H1 (cell line): ENCODE results near the gene CNR2. TPM values are rescaled to one million over a fixed set of nuclear protein-coding genes. Genes with fewer than 3 reads are reported as not detected.

ENCODE experiments used
- CTCF ChIA-PET: fragments of 300-600 bp; sonication (Branson Sonifier 250); formaldehyde crosslinking; loops from one replicate; lab custom pipeline; 2021; ENCODE audit not compliant: partially characterized antibody; lab: Charles Lee
- POLR2A ChIA-PET: fragments of 300-600 bp; sonication (Branson Sonifier 250); formaldehyde crosslinking; loops from one replicate; lab custom pipeline; 2021; ENCODE audit warnings: inconsistent platforms; ENCODE audit not compliant: partially characterized antibody; lab: Charles Lee
- DNase-seq, 2 experiments: peaks; one replicate each; pipeline versions ENCODE4 v3.0.0 to v3.0.0-alpha.2; 2010 to 2022; ENCODE audit warnings: low spot score in 2 of 2, low read depth in 1 of 2, mixed read lengths in 1 of 2
- FAIRE-seq: peaks from 2 replicates; lab custom pipeline; 2011; peaks lifted over from hg19 to GRCh38; lab: Jason Lieb, UNC
- H2AFZ ChIP-seq: 2 replicates; pipeline ENCODE4 v1.8.1; 2012; ENCODE audit warnings: low read length, inconsistent platforms
- H2AK5ac ChIP-seq: 2 replicates; pipeline ENCODE4 v1.6.1; 2013; ENCODE audit warnings: low read depth, low read length
- H2BK120ac ChIP-seq: replicated peaks from 2 replicates; pipeline ENCODE3; 2013; ENCODE audit warnings: low read depth, low read length, inconsistent platforms
- H2BK12ac ChIP-seq: 2 replicates; pipeline ENCODE4 v1.6.1; 2013; ENCODE audit warnings: low read depth, low read length
- H2BK15ac ChIP-seq: 2 replicates; pipeline ENCODE4 v1.6.1; 2013; ENCODE audit warnings: low read length
- H2BK20ac ChIP-seq: 2 replicates; pipeline ENCODE4 v1.6.1; 2013; ENCODE audit warnings: low read length
- H2BK5ac ChIP-seq: 2 replicates; pipeline ENCODE4 v1.6.1; 2013; ENCODE audit warnings: low read depth, low read length
- H3K14ac ChIP-seq: 2 replicates; pipeline ENCODE4 v1.6.1; 2013; ENCODE audit warnings: inconsistent platforms; ENCODE audit not compliant: insufficient read length
- H3K18ac ChIP-seq: 2 replicates; pipeline ENCODE4 v1.6.1; 2013; ENCODE audit warnings: low read length; ENCODE audit errors: extremely low read depth
- H3K23ac ChIP-seq: 2 replicates; pipeline ENCODE4 v1.6.1; 2013; ENCODE audit warnings: inconsistent platforms; ENCODE audit not compliant: insufficient read length
- H3K23me2 ChIP-seq: 2 replicates; pipeline ENCODE4 v1.6.1; 2013; ENCODE audit warnings: low read depth, low read length
- H3K27ac ChIP-seq: 2 replicates; pipeline ENCODE4 v1.6.1; 2011; ENCODE audit warnings: low read depth, low read length, inconsistent platforms
- H3K27me3 ChIP-seq, 4 experiments: replicated peaks in 1 of 4; 1 replicate in 1 of 4; 2 replicates in 3 of 4; pipeline versions ENCODE4 v1.6.1 to v1.8.1; 2011 to 2013; ENCODE audit warnings: low read length in 3 of 4, mild to moderate bottlenecking in 3 of 4, inconsistent platforms in 2 of 4, mixed read lengths in 2 of 4, moderate library complexity in 1 of 4; ENCODE audit not compliant: control insufficient read depth in 3 of 4, insufficient read depth in 3 of 4; ENCODE audit errors: extremely low read depth in 1 of 4
- H3K36me3 ChIP-seq, 4 experiments: 2 replicates each; pipeline versions ENCODE4 v1.6.1 to v1.8.1; 2011 to 2013; ENCODE audit warnings: mild to moderate bottlenecking in 4 of 4, low read length in 3 of 4, moderate library complexity in 2 of 4, control low read depth in 1 of 4, inconsistent platforms in 1 of 4; ENCODE audit not compliant: insufficient read depth in 4 of 4, control insufficient read depth in 2 of 4
- H3K4ac ChIP-seq: replicated peaks from 2 replicates; pipeline ENCODE3; 2013; ENCODE audit warnings: low read length, low read depth, mixed read lengths, inconsistent platforms; ENCODE audit not compliant: insufficient read length
- H3K4me1 ChIP-seq, 4 experiments: replicated peaks in 1 of 4; 1 replicate in 1 of 4; 2 replicates in 3 of 4; pipeline versions ENCODE4 v1.6.1 to v1.8.1; 2011 to 2013; ENCODE audit warnings: low read length in 3 of 4, inconsistent platforms in 2 of 4, mixed read lengths in 1 of 4; ENCODE audit not compliant: insufficient read depth in 4 of 4, control insufficient read depth in 3 of 4
- H3K4me2 ChIP-seq, 2 experiments: 2 replicates each; pipeline versions ENCODE4 v1.6.1 to v1.8.1; 2011 to 2013; ENCODE audit warnings: low read depth in 2 of 2, low read length in 2 of 2, control low read depth in 1 of 2, inconsistent platforms in 1 of 2, mild to moderate bottlenecking in 1 of 2; ENCODE audit not compliant: insufficient read depth in 1 of 2
- H3K4me3 ChIP-seq, 4 experiments: fragments of 200-600, 300-600 bp in 1 of 4; sonication (generic), shearing (Covaris generic), sonication (Bioruptor Twin) in 1 of 4; 2 replicates each; pipeline versions ENCODE4 v1.5.1 to v1.8.1; 2011 to 2016; ENCODE audit warnings: low read length in 4 of 4, low read depth in 3 of 4, control low read depth in 2 of 4, inconsistent platforms in 2 of 4, mild to moderate bottlenecking in 2 of 4, mixed read lengths in 1 of 4, moderate library complexity in 1 of 4; ENCODE audit not compliant: insufficient read depth in 2 of 4; ENCODE audit errors: extremely low read depth in 1 of 4
- H3K56ac ChIP-seq: replicated peaks from 2 replicates; pipeline ENCODE3; 2013; ENCODE audit warnings: low read depth, mild to moderate bottlenecking, mixed read lengths, low read length, inconsistent platforms; ENCODE audit not compliant: insufficient read length
- H3K79me1 ChIP-seq: 2 replicates; pipeline ENCODE4 v1.6.1; 2013; ENCODE audit warnings: low read depth, low read length, control low read depth
- H3K79me2 ChIP-seq, 2 experiments: 2 replicates each; pipeline versions ENCODE4 v1.6.1 to v1.8.1; 2012 to 2013; ENCODE audit warnings: low read length in 2 of 2, mild to moderate bottlenecking in 2 of 2, inconsistent platforms in 1 of 2; ENCODE audit not compliant: insufficient read depth in 2 of 2, control insufficient read depth in 1 of 2
- H3K9ac ChIP-seq, 4 experiments: replicated peaks in 1 of 4; 1 replicate in 1 of 4; 2 replicates in 3 of 4; pipeline versions ENCODE4 v1.6.1 to v1.8.1; 2011 to 2013; ENCODE audit warnings: low read depth in 3 of 4, low read length in 3 of 4, control low read depth in 2 of 4, mild to moderate bottlenecking in 2 of 4, moderate library complexity in 2 of 4, inconsistent platforms in 1 of 4; ENCODE audit errors: extremely low read depth in 1 of 4
- H3K9me3 ChIP-seq, 2 experiments: 2 replicates each; pipeline versions ENCODE4 v1.6.1 to v1.8.1; 2012 to 2013; ENCODE audit warnings: mild to moderate bottlenecking in 2 of 2, moderate library complexity in 2 of 2, control low read depth in 1 of 2, inconsistent platforms in 1 of 2, low read depth in 1 of 2, low read length in 1 of 2, mixed read lengths in 1 of 2; ENCODE audit not compliant: insufficient read depth in 2 of 2
- H4K20me1 ChIP-seq, 2 experiments: replicated peaks in 1 of 2; 2 replicates each; pipeline versions ENCODE3 to v1.8.1; 2011 to 2013; ENCODE audit warnings: inconsistent platforms in 2 of 2, low read length in 2 of 2, mild to moderate bottlenecking in 1 of 2; ENCODE audit not compliant: insufficient read depth in 2 of 2, control insufficient read depth in 1 of 2
- H4K5ac ChIP-seq: 2 replicates; pipeline ENCODE4 v1.6.1; 2013; ENCODE audit warnings: low read length, low read depth, mixed read lengths, inconsistent platforms; ENCODE audit not compliant: insufficient read length
- H4K8ac ChIP-seq: 2 replicates; pipeline ENCODE4 v1.8.0; 2013; ENCODE audit warnings: mild to moderate bottlenecking, moderate library complexity, low read length, inconsistent platforms; ENCODE audit not compliant: insufficient read depth; ENCODE audit errors: extremely low read depth
- H4K91ac ChIP-seq: replicated peaks from 2 replicates; pipeline ENCODE3; 2013; ENCODE audit warnings: low read length, mixed read lengths, inconsistent platforms; ENCODE audit not compliant: insufficient read length
- CBX5 ChIP-seq: fragments of 300-800, 300-1000 bp; sonication (generic); IDR thresholded peaks from 2 replicates; pipeline ENCODE4 v1.7.1; 2016; ENCODE audit warnings: antibody characterized with exemption, low read length, low read depth
- EGR1 ChIP-seq: IDR thresholded peaks from 2 replicates; pipeline ENCODE4 v1.6.1; 2011; ENCODE audit warnings: low read depth, low read length, borderline replicate concordance
- FOSL1 ChIP-seq: IDR thresholded peaks from 2 replicates; pipeline ENCODE4 v1.6.1; 2011; ENCODE audit warnings: mild to moderate bottlenecking, low read depth, low read length, moderate library complexity; ENCODE audit not compliant: insufficient read depth
- HDAC2 ChIP-seq, 2 experiments: fragments of 300-600 bp in 1 of 2; sonication (generic) in 1 of 2; IDR thresholded peaks; 2 replicates each; pipeline ENCODE4 v1.6.1; 2011 to 2012; ENCODE audit warnings: low read depth in 2 of 2, low read length in 2 of 2, mild to moderate bottlenecking in 2 of 2, moderate library complexity in 2 of 2, borderline replicate concordance in 1 of 2, inconsistent platforms in 1 of 2
- HDAC6 ChIP-seq: IDR thresholded peaks from one replicate; pipeline ENCODE4 v1.7.1; 2012; ENCODE audit warnings: low read depth, mild to moderate bottlenecking, inconsistent platforms, low read length, moderate library complexity
- RNF2 ChIP-seq: fragments of 200-900, 300-1000 bp; sonication (generic); IDR thresholded peaks from 2 replicates; pipeline ENCODE4 v1.7.1; 2016; ENCODE audit warnings: borderline replicate concordance, low read depth, mild to moderate bottlenecking, antibody characterized with exemption, low read length; ENCODE audit not compliant: poor library complexity, severe bottlenecking; ENCODE audit errors: missing control alignments
- SIN3A ChIP-seq, 2 experiments: IDR thresholded peaks in 1 of 2; conservative IDR thresholded peaks in 1 of 2; 2 replicates each; pipeline ENCODE4 v1.6.1; 2011 to 2012; ENCODE audit warnings: low read length in 2 of 2, improper control_type of control experiment in 1 of 2, low read depth in 1 of 2, mild to moderate bottlenecking in 1 of 2
- SIX5 ChIP-seq: IDR thresholded peaks from 2 replicates; pipeline ENCODE4 v1.6.1; 2011; ENCODE audit warnings: mild to moderate bottlenecking, low read depth, low read length
- WGBS, 2 experiments: shearing (Covaris generic) in 1 of 2; methylation state at CpG; one replicate each; pipeline versions ENCODE4 v1.1.6 to v1.1.7; 2013 to 2015; ENCODE audit warnings: low lambda C conversion rate in 2 of 2, mixed read lengths in 2 of 2, inconsistent platforms in 1 of 2, low coverage in 1 of 2, missing lambda C conversion rate in 1 of 2; ENCODE audit not compliant: insufficient replicate concordance in 2 of 2, insufficient coverage in 1 of 2, insufficient read length in 1 of 2; ENCODE audit errors: extremely low coverage in 1 of 2, missing lambda C conversion rate in 1 of 2; 5-methylcytosine and 5-hydroxymethylcytosine counted together
- polyA plus RNA-seq, 7 experiments: library from polyadenylated mRNA; depleted of rRNA in 3 of 7; stranded (reverse) in 5 of 7; unstranded in 2 of 7; fragments of >200 nt in 5 of 7; fragments of 200-250 nt in 2 of 7; gene quantifications; 1 replicate in 5 of 7; 2 replicates in 1 of 7; 4 replicates in 1 of 7; pipeline versions ENCODE4 v1.2.1 to v1.2.3, GENCODE V29; 2011 to 2013; ENCODE audit warnings: missing spikeins in 2 of 7, mixed read lengths in 2 of 7
- total RNA-seq: library from RNA; stranded (reverse); fragmentation: NEBNext Ultra II Directional; extraction: Animal tissue kit (Norgen Biotek cat#: 25700); gene quantifications from 2 replicates; pipeline ENCODE4 v1.2.1, GENCODE V29; 2021
- TF ChIP-seq, protein P1 (sequence below), 3 experiments: IDR thresholded peaks; 1 replicate in 2 of 3; 2 replicates in 1 of 3; pipeline versions ENCODE4 v1.5.1 to v1.6.1; 2011; ENCODE audit warnings: low read length in 3 of 3, mild to moderate bottlenecking in 3 of 3, inconsistent platforms in 2 of 3, low read depth in 1 of 3, moderate library complexity in 1 of 3; ENCODE audit not compliant: insufficient read depth in 1 of 3; ENCODE audit errors: control extremely low read depth in 1 of 3

Gene CNR2
- total and polyA plus RNA-seq, 2 of the 8 experiments (the other 6 are each of a cell fraction or from before 2014, with no cell fraction given) = not detected

DNA sequence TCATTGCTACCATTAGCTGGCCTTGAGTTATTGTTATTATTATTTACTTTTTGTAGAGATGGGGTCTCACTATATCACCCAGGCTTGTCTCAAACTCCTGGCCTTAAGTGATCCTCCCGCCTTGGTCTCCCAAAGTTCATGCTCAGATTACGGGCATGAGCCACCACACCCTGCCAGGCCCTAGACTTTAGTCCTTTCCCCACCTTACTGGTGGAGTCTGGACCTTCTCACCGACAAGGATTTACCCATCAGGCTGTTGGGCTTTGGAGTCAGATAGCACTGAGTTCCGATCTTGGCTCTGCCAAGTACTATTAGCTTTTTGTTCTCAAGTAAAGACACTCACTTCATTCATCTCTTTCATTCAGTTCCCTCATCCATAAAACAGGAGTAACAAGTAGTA lies 17.2 kb downstream of the CNR2 start:
- 0 out of 7 replicates have a peak, but pooled peaks cover 0 to 2% (median 0%) of the 10 kb centered on the region in 4 experiments for H3K4me1 ChIP-seq
- H2AFZ ChIP-seq = no peak overlapping the region
- TF ChIP-seq SIN3A (conservative IDR thresholded peaks at IDR 0.05 in 1 of 2, IDR thresholded peaks at IDR 0.05 in 1 of 2; ENCODE audit: low read depth in 1 of 2, low read length in 2 of 2) (no peak), FOSL1 (no peak), HDAC2 (IDR thresholded peaks at IDR 0.05; ENCODE audit: borderline replicate concordance in 1 of 2, low read depth in 2 of 2, low read length in 2 of 2) (no peak), SIX5 (no peak), EGR1 (no peak), HDAC6 (no peak), RNF2 (no peak), CBX5 (no peak)
- TF ChIP-seq, protein P1, sequence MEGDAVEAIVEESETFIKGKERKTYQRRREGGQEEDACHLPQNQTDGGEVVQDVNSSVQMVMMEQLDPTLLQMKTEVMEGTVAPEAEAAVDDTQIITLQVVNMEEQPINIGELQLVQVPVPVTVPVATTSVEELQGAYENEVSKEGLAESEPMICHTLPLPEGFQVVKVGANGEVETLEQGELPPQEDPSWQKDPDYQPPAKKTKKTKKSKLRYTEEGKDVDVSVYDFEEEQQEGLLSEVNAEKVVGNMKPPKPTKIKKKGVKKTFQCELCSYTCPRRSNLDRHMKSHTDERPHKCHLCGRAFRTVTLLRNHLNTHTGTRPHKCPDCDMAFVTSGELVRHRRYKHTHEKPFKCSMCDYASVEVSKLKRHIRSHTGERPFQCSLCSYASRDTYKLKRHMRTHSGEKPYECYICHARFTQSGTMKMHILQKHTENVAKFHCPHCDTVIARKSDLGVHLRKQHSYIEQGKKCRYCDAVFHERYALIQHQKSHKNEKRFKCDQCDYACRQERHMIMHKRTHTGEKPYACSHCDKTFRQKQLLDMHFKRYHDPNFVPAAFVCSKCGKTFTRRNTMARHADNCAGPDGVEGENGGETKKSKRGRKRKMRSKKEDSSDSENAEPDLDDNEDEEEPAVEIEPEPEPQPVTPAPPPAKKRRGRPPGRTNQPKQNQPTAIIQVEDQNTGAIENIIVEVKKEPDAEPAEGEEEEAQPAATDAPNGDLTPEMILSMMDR (IDR thresholded peaks at IDR 0.05; ENCODE audit: control extremely low read depth in 1 of 3, insufficient read depth in 1 of 3, low read depth in 1 of 3, low read length in 3 of 3) = no peak
- 67% methylated on average over 4 of the region's 4 CpGs; no CpG with 5 or more reads in 1 of the 2 experiments for WGBS, 2 experiments
- H3K4ac ChIP-seq = no peak overlapping the region
- no peak overlapping the region for H2BK20ac ChIP-seq
- no peak overlapping the region for H2BK12ac ChIP-seq
- FAIRE-seq = no peak
- no peak overlapping the region for H3K56ac ChIP-seq
- H3K36me3 ChIP-seq = no peaks in the 10 kb centered on the region
- no peak overlapping the region for H3K14ac ChIP-seq
- no peak overlapping the region for H4K91ac ChIP-seq
- ChIA-PET POLR2A (no interaction called here), CTCF (interaction anchor here (0.9 to 2.0 kb wide), 2 partner anchors 21 to 86 kb away, joined by 3 to 5 read pairs; no protein-coding TSS in a partner anchor)
- no peak overlapping the region for H3K18ac ChIP-seq
- no peaks in the 10 kb centered on the region for H4K20me1 ChIP-seq
- no peak overlapping the region for H2BK15ac ChIP-seq
- H4K8ac ChIP-seq = no peak overlapping the region
- no peaks in the 10 kb centered on the region; a peak in 1 of 7 replicates for H3K27me3 ChIP-seq
- no peak overlapping the region for H3K23ac ChIP-seq
- no peak overlapping the region for H3K27ac ChIP-seq
- no peaks in the 10 kb centered on the region for H3K79me2 ChIP-seq
- no peak overlapping the region for H2BK5ac ChIP-seq
- no peaks in the 10 kb centered on the region for H3K9me3 ChIP-seq
- DNase-seq = no peak
- H2AK5ac ChIP-seq = no peak overlapping the region
- no peak overlapping the region for H2BK120ac ChIP-seq
- no peak overlapping the region for H3K9ac ChIP-seq
- no peak overlapping the region for H3K4me3 ChIP-seq
- H3K23me2 ChIP-seq = no peaks in the 10 kb centered on the region
- H3K79me1 ChIP-seq = no peaks in the 10 kb centered on the region
- H3K4me2 ChIP-seq = no peak overlapping the region
- no peak overlapping the region for H4K5ac ChIP-seq
